ENCODE results near the gene HSP90B1.
A peak's percentile ranks its signal among the peaks of the same experiment; 100 is the strongest.

Gene HSP90B1

GRCh38 chr12:103956509-103957027, 26.4 kb downstream of the HSP90B1 start:
- H3K36me3 Mint-ChIP-seq (ENCODE audit: low read depth) = peaks cover 31% of the 10 kb centered on the region
- peaks cover 41% of the 10 kb centered on the region for H3K4me1 Mint-ChIP-seq
- peak overlapping the region; percentile 92 to 97 (median 93) for H3K4me3 Mint-ChIP-seq
- no peaks in the 10 kb centered on the region for H3K9me3 Mint-ChIP-seq
- H3K27ac Mint-ChIP-seq = peak overlapping the region; percentile 97 to 100 (median 99)
- TF ChIP-seq, protein P1, sequence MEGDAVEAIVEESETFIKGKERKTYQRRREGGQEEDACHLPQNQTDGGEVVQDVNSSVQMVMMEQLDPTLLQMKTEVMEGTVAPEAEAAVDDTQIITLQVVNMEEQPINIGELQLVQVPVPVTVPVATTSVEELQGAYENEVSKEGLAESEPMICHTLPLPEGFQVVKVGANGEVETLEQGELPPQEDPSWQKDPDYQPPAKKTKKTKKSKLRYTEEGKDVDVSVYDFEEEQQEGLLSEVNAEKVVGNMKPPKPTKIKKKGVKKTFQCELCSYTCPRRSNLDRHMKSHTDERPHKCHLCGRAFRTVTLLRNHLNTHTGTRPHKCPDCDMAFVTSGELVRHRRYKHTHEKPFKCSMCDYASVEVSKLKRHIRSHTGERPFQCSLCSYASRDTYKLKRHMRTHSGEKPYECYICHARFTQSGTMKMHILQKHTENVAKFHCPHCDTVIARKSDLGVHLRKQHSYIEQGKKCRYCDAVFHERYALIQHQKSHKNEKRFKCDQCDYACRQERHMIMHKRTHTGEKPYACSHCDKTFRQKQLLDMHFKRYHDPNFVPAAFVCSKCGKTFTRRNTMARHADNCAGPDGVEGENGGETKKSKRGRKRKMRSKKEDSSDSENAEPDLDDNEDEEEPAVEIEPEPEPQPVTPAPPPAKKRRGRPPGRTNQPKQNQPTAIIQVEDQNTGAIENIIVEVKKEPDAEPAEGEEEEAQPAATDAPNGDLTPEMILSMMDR (IDR thresholded peaks at IDR 0.05; ENCODE audit: unreplicated experiment in 3 of 3) = no peak
- no peaks in the 10 kb centered on the region for H3K27me3 Mint-ChIP-seq (ENCODE audit: low read depth)

GRCh38 chr12:103957865-103958388, 27.7 kb downstream of the HSP90B1 start:
- Mint-ChIP-seq H3K27ac (peak overlapping the region; percentile 97 to 100 (median 99)), H3K9me3 (no peaks in the 10 kb centered on the region), H3K36me3 (ENCODE audit: low read depth) (peaks cover 18% of the 10 kb centered on the region), H3K4me3 (peak overlapping the region; percentile 92 to 97 (median 93)), H3K27me3 (ENCODE audit: low read depth) (no peaks in the 10 kb centered on the region), H3K4me1 (peaks cover 41% of the 10 kb centered on the region)
- TF ChIP-seq, protein P1 (IDR thresholded peaks at IDR 0.05; ENCODE audit: unreplicated experiment in 3 of 3) = no peak

DNA sequence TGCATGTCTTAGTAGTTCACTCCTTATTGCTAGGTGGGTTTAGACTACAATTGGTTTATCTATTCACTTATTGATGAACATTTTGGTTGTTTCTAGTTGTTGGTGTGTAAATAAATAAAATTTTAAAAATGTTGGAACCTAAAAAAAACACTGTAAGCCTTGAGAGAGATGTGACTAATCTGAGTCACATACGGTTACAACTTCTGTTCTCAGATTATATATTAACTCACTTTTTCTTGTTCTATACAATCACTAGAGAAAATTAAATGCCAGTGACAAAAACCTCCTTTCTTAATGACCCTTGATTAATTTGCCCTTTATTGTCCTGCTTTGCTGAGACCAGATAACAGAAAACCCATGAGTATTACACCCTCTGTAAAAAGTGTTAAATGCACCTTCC, 28.4 kb downstream of the HSP90B1 start:
- Mint-ChIP-seq H3K27me3 (ENCODE audit: low read depth) (no peaks in the 10 kb centered on the region), H3K4me1 (peaks cover 44% of the 10 kb centered on the region), H3K36me3 (ENCODE audit: low read depth) (peaks cover 11% of the 10 kb centered on the region), H3K9me3 (no peaks in the 10 kb centered on the region), H3K27ac (peak overlapping the region; percentile 87 to 100 (median 95)), H3K4me3 (peak overlapping the region; percentile 73 to 81 (median 78))
- TF ChIP-seq, protein P1 (IDR thresholded peaks at IDR 0.05; ENCODE audit: unreplicated experiment in 3 of 3) = no peak

GRCh38 chr12:103960616-103961227, 30.5 kb downstream of the HSP90B1 start:
- peak overlapping the region in 1 of 3 experiments; percentile 22 for H3K4me3 Mint-ChIP-seq
- no peaks in the 10 kb centered on the region for H3K9me3 Mint-ChIP-seq
- peak overlapping the region in 1 of 3 experiments; percentile 46 for H3K27ac Mint-ChIP-seq
- TF ChIP-seq, protein P1 (IDR thresholded peaks at IDR 0.05; ENCODE audit: unreplicated experiment in 3 of 3) = no peak
- no peaks in the 10 kb centered on the region for H3K36me3 Mint-ChIP-seq (ENCODE audit: low read depth)
- no peaks in the 10 kb centered on the region for H3K27me3 Mint-ChIP-seq (ENCODE audit: low read depth)
- H3K4me1 Mint-ChIP-seq = peaks cover 52% of the 10 kb centered on the region

DNA sequence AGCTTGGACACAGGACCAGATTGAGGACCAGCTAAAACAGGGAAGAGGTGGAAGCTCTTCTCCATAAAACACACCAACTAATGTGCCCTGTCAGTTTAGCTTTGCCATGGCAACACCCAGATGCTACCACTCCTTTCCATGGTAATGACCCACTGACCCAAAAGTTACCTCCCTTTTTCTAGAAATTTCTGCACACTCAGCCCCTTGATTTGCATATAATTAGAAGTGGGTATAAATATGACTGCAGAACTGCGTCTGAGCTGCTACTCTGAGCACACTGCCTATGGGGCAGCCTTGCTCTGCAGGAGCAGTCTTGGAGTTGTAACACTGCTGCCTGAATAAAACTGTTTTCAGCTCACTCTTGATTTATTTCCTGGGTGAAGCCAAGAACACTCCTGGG, 32.3 kb downstream of the HSP90B1 start:
- Mint-ChIP-seq H3K27me3 (ENCODE audit: low read depth) (no peaks in the 10 kb centered on the region), H3K4me3 (peak overlapping the region in 2 of 3 experiments; percentile 56 to 58), H3K9me3 (no peaks in the 10 kb centered on the region), H3K27ac (peak overlapping the region; percentile 33 to 51 (median 51)), H3K4me1 (peaks cover 48% of the 10 kb centered on the region), H3K36me3 (ENCODE audit: low read depth) (no peaks in the 10 kb centered on the region)
- TF ChIP-seq, protein P1 (IDR thresholded peaks at IDR 0.05; ENCODE audit: unreplicated experiment in 3 of 3) = no peak

Measured in nephron (organoid).